IMR-90 (cell line): ENCODE measurements around the gene LRFN4.

Experiments
- BHLHE40 ChIP-seq: fragments of 150-350 bp; IDR thresholded peaks from 2 replicates; pipeline ENCODE4 v1.6.1; 2016; ENCODE audit warnings: mild to moderate bottlenecking, low read depth, low read length
- CEBPB ChIP-seq: IDR thresholded peaks from 2 replicates; pipeline ENCODE4 v1.6.1; 2012; ENCODE audit warnings: low read depth, low read length, improper control_type of control experiment
- FOS ChIP-seq: fragments of 150-350 bp; IDR thresholded peaks from 2 replicates; pipeline ENCODE4 v1.6.1; 2016; ENCODE audit warnings: low read depth, low read length
- MAFK ChIP-seq: IDR thresholded peaks from 2 replicates; pipeline ENCODE4 v1.6.1; 2012; ENCODE audit warnings: low read depth, low read length, improper control_type of control experiment
- POLR2A ChIP-seq: IDR thresholded peaks from 2 replicates; pipeline ENCODE4 v1.6.1; 2012; ENCODE audit warnings: mild to moderate bottlenecking, low read depth, low read length
- RAD21 ChIP-seq: IDR thresholded peaks from 2 replicates; pipeline ENCODE4 v1.6.1; 2012; ENCODE audit warnings: low read length, improper control_type of control experiment
- TF ChIP-seq, protein P1 (sequence below): conservative IDR thresholded peaks from 2 replicates; pipeline ENCODE4 v1.5.1; 2012; ENCODE audit warnings: mild to moderate bottlenecking, low read depth, low read length, improper control_type of control experiment

DNA sequence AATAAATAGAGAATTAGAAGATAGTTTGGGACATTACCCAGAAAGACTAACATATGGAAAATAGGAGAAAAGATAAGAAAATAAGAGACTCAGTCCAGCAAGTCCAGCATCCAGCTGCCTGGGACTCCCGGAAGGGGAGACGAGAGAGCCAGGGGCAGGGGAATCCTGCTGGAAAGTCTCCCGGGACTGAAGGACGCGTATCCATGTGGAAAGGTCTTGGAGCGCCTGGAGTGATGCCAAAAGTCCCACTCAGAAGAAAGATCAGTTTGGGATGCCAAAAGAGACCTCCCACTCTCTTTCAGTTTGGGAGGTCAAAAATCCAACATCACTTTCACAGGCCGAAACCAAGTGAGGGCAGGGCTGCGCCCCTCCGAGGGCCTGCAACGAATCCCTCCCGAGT, 30.7 kb downstream of the LRFN4 start:
- TF ChIP-seq, protein P1, sequence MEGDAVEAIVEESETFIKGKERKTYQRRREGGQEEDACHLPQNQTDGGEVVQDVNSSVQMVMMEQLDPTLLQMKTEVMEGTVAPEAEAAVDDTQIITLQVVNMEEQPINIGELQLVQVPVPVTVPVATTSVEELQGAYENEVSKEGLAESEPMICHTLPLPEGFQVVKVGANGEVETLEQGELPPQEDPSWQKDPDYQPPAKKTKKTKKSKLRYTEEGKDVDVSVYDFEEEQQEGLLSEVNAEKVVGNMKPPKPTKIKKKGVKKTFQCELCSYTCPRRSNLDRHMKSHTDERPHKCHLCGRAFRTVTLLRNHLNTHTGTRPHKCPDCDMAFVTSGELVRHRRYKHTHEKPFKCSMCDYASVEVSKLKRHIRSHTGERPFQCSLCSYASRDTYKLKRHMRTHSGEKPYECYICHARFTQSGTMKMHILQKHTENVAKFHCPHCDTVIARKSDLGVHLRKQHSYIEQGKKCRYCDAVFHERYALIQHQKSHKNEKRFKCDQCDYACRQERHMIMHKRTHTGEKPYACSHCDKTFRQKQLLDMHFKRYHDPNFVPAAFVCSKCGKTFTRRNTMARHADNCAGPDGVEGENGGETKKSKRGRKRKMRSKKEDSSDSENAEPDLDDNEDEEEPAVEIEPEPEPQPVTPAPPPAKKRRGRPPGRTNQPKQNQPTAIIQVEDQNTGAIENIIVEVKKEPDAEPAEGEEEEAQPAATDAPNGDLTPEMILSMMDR = no peak
- no peak for TF ChIP-seq POLR2A
- no peak for TF ChIP-seq MAFK
- TF ChIP-seq RAD21 = no peak
- TF ChIP-seq BHLHE40 = no peak
- TF ChIP-seq CEBPB = no peak
- TF ChIP-seq FOS = no peak
